GM18517 (cell line): ENCODE data around the gene CACNA2D3.

Experiments
- ATAC-seq: cut with Tn5 transposase; IDR thresholded peaks from one replicate; pipeline ENCODE4 v1.9.1; 2021; ENCODE audit warnings: mild to moderate bottlenecking, moderate library complexity; ENCODE audit not compliant: unreplicated experiment

Gene CACNA2D3

DNA sequence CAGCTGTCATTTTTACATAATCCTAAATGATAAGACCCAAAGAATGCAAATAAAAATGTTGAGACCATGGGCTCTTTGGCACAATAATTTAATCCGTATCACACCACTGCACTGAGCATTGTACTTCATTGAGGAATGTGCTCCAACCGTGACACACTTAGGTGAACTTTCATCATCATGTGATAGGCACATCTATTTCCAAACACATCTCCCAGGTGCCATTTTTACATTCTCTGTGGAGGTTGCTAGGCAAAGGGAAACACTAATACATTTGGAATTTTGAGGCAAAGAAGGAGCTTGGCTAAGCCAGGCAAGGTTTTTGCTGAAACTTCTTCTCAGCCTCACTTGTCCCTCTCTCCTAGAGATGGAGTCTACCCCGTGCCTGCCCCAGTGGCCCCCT lies 736.8 kb downstream of the CACNA2D3 start:
- no peak for ATAC-seq

DNA sequence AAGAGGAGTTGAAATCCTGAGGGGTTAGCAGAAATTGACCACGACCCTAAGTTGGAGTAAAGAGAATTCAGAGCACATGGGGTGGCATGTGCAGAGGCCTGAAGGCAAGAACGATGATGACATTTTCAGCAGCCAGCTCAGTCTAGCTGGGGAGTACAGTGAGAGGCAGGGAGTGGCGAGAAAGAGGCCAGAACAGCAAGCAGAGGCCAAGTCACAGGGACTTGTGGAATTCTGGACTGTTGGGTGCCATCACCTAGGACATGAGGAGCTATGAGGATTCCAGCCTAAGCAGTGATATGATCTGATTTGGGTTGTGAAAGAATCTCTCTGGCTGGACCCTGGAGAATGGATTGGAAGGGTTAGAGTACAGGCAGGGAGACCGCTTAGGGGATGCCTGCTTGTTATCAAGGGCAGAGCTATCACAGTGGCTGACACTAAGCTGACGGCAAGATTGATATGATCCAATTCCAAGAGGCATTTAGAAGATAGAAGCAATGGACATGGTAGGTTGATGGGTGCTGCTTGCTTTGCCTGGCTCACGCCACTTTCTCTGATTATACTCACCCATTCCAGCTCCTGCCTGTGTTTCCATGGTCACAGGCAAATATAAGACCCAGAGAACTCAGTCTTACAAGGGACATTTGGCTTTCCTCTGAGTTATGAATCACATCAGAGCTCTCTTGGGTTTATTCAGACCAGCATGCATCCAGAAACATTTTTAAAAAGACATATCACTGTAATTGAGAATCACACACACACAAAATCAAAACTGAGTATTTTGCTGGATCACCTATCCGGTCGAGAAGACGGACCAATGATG lies 739.1 kb downstream of the CACNA2D3 start:
- no peak for ATAC-seq

DNA sequence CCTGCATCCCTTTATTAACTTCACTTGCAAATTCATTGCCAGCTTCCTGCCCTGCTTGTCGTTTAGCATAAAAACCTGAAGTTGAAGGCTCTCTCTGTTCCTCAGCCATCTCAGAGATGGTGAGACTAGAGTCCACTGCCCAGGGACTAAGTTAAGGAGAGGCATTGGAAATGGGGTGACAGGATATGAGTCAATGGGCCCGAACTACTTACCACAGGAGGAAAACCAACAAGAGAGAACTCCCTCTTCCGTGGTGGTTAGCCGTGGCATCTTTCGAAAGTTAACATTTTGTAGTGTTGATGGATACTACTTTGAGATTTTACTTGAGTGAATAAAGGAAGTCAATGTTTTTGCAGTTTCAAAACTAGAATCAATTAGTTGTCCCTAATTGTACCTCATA lies 740.2 kb downstream of the CACNA2D3 start:
- no peak for ATAC-seq

GRCh38 chr3:54863366-54863765 lies 741.0 kb downstream of the CACNA2D3 start:
- no peak for ATAC-seq

GRCh38 chr3:54863786-54864185 lies 741.4 kb downstream of the CACNA2D3 start:
- ATAC-seq = no peak

- ATAC-seq = no peak
Observed at GRCh38 chr3:54865316-54865715, 743.0 kb downstream of the CACNA2D3 start.

DNA sequence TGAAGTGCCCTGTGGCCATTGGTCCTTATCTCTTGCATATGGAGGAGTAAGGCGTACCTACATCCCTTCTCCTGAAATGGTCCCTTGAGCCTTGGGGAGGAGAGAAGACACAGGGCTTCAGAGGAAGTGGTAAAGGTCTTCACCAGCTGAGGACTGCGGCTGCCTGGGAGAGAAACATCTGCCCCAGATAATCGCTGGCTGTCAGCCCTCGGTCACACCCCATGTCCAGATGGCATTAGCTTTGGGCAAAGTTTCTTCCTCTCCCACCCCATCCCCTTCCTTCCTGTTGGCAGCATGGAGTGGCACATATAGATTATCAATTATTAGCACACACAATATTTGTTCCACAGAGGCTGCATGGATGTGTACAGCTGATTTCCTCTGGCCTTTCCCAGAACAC lies 743.9 kb downstream of the CACNA2D3 start:
- no peak for ATAC-seq

GRCh38 chr3:54870423-54870822 lies 748.1 kb downstream of the CACNA2D3 start:
- ATAC-seq = no peak

GRCh38 chr3:54871867-54872266 lies 749.5 kb downstream of the CACNA2D3 start:
- no peak for ATAC-seq

DNA sequence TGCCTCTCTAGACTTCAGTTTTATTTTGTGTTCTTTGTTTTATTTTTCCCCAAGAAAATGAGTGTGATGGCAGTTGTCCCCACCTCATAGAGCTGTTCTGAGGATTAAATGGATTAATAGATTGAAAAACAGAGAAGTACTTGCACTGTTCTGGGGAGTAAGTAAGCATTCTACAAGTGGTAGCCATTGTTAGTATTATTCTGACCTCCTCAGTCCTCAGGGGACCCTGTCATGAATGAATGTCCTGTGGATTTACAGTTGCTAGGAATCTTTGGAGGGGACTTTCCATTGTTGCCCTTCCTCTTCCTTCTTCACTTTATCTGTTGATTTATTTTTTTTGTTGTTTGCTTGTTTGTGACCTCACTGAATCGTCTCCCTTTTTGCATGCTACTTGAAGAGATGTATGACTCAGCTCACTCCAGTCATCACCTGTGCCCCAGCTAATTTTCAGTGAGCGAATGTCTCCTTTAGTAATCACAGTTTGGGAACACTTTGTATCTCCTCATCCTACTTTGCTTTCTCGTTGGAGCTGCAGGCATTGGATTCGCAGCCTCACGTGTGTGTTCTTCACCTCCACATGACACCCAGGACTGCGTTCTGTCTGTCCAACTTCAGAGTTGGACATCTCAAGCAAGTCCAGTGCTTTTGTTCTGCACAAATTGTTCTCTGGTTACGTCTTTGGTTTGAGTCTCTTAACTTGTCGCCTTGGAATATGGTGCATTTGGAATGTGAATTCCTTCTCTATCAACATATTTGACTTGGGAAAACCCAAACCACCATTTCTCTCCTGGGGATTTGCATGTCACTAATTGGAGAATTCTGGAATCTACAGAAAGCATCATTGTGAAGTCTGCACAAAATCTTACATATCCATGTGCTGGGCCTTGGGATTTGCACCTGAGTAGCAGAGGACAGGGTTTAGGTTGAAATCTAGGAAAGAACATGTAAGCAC lies 751.0 kb downstream of the CACNA2D3 start:
- no peak for ATAC-seq

- ATAC-seq = no peak
Observed at GRCh38 chr3:54874816-54875556, 752.6 kb downstream of the CACNA2D3 start.

GRCh38 chr3:54875596-54876268 lies 753.4 kb downstream of the CACNA2D3 start:
- ATAC-seq = no peak

- ATAC-seq = no peak
Observed at GRCh38 chr3:54876694-54877093, 754.3 kb downstream of the CACNA2D3 start.

- no peak for ATAC-seq
Observed at GRCh38 chr3:54877730-54878129, 755.4 kb downstream of the CACNA2D3 start.

- ATAC-seq = no peak
Observed at GRCh38 chr3:54878145-54878544, 755.8 kb downstream of the CACNA2D3 start.

- no peak for ATAC-seq
Observed at GRCh38 chr3:54882129-54882833, 759.9 kb downstream of the CACNA2D3 start.

- no peak for ATAC-seq
Observed at GRCh38 chr3:54888162-54888561, 765.8 kb downstream of the CACNA2D3 start.

DNA sequence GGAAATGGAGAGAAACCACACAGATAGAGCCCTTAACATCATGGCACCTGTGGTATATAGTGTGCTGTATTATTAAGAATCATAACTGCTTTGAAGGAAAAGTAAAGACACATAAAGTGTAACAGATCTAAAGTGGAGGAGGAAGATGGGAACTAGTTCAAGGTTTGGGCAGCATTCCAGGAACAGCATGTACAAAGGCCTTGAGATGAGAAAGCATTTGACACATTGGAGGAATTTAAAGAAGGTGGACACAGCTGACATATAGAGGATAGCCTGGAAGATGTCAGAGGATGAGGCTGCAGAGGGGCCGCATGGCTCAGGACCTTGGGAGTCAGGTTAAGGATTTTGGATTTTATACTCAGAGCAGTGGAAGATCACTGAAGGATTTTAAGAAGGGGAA lies 766.5 kb downstream of the CACNA2D3 start:
- ATAC-seq = no peak

- no peak for ATAC-seq
Observed at GRCh38 chr3:54889731-54890130, 767.4 kb downstream of the CACNA2D3 start.

DNA sequence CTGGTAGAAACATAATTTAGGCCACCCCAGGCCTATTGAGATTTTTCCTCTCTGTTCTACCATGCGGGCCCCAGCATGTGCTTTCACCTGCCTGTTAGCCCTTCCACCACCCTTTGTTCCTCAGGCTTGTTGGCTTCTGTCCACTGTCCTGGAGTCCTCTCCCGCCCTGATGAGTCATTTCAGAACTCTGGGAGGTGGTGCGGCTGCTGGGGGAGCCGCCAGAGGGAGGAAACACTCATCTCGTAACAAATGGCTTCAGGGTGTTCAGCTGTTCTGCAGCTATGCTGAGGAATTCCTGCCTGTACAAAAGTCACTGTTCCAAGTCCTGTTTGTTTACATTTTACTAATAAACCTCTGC lies 769.2 kb downstream of the CACNA2D3 start:
- ATAC-seq = no peak
